HEK293 (cell line): ENCODE data around the gene RAP1GAP.

ENCODE experiments used
- KLF1 ChIP-seq: fragments of 450-650 bp; formaldehyde crosslinking; IDR thresholded peaks from 2 replicates; pipeline ENCODE4 v1.5.1; 2016; ENCODE audit warnings: missing biosample characterization, missing genetic modification characterization
- KLF16 ChIP-seq: fragments of 450-650 bp; formaldehyde crosslinking; IDR thresholded peaks from 2 replicates; pipeline ENCODE4 v1.5.1; 2017; ENCODE audit warnings: missing biosample characterization, missing genetic modification characterization
- KLF7 ChIP-seq: fragments of 450-650 bp; formaldehyde crosslinking; IDR thresholded peaks from 2 replicates; pipeline ENCODE4 v1.5.1; 2016; ENCODE audit warnings: missing biosample characterization, missing genetic modification characterization, borderline replicate concordance
- MEIS1 ChIP-seq: sonication (generic); formaldehyde crosslinking; IDR thresholded peaks from 2 replicates; pipeline ENCODE4 v1.8.1; 2022; ENCODE audit warnings: missing genetic modification reagents, mild to moderate bottlenecking, borderline replicate concordance
- OSR2 ChIP-seq: fragments of 450-650 bp; formaldehyde crosslinking; IDR thresholded peaks from 2 replicates; pipeline ENCODE4 v1.5.1; 2016; ENCODE audit warnings: missing biosample characterization, missing genetic modification characterization
- SCRT2 ChIP-seq: fragments of 450-650 bp; formaldehyde crosslinking; IDR thresholded peaks from 2 replicates; pipeline ENCODE4 v1.5.1; 2016; ENCODE audit warnings: missing biosample characterization, missing genetic modification characterization
- SETDB1 ChIP-seq: IDR thresholded peaks from one replicate; pipeline ENCODE4 v1.6.1; 2017; ENCODE audit warnings: mild to moderate bottlenecking, low read length, moderate library complexity, mixed read lengths; ENCODE audit not compliant: insufficient read length
- SP7 ChIP-seq: fragments of 450-650 bp; formaldehyde crosslinking; IDR thresholded peaks from 2 replicates; pipeline ENCODE4 v1.5.1; 2016; ENCODE audit warnings: missing biosample characterization, missing genetic modification characterization
- TRIM28 ChIP-seq: IDR thresholded peaks from 2 replicates; pipeline ENCODE4 v1.6.1; 2011; ENCODE audit warnings: low read length, control low read depth, borderline replicate concordance
- YY2 ChIP-seq: fragments of 450-650 bp; formaldehyde crosslinking; IDR thresholded peaks from 2 replicates; pipeline ENCODE4 v1.5.1; 2016; ENCODE audit warnings: missing biosample characterization, missing genetic modification characterization
- ZBTB8A ChIP-seq: fragments of 450-650 bp; formaldehyde crosslinking; IDR thresholded peaks from 2 replicates; pipeline ENCODE4 v1.5.1; 2016; ENCODE audit warnings: missing biosample characterization, missing genetic modification characterization
- ZNF2 ChIP-seq: fragments of 450-650 bp; formaldehyde crosslinking; IDR thresholded peaks from 2 replicates; pipeline ENCODE4 v1.5.1; 2016; ENCODE audit warnings: missing biosample characterization, missing genetic modification characterization
- ZNF223 ChIP-seq: fragments of 450-650 bp; formaldehyde crosslinking; IDR thresholded peaks from 2 replicates; pipeline ENCODE4 v1.5.1; 2016; ENCODE audit warnings: missing biosample characterization, missing genetic modification characterization
- ZNF37A ChIP-seq: fragments of 450-650 bp; IDR thresholded peaks from 2 replicates; pipeline ENCODE4 v1.5.1; 2018; ENCODE audit warnings: missing biosample characterization, missing genetic modification characterization
- ZNF433 ChIP-seq: fragments of 450-650 bp; formaldehyde crosslinking; IDR thresholded peaks from 2 replicates; pipeline ENCODE4 v1.5.1; 2016; ENCODE audit warnings: missing biosample characterization, missing genetic modification characterization, low read depth
- ZNF521 ChIP-seq: fragments of 450-650 bp; formaldehyde crosslinking; IDR thresholded peaks from 2 replicates; pipeline ENCODE4 v1.5.1; 2017; ENCODE audit warnings: missing biosample characterization, mild to moderate bottlenecking, missing genetic modification characterization
- ZNF571 ChIP-seq: fragments of 450-650 bp; formaldehyde crosslinking; IDR thresholded peaks from 2 replicates; pipeline ENCODE4 v1.5.0; 2017; ENCODE audit warnings: missing biosample characterization, missing genetic modification characterization
- ZNF623 ChIP-seq: fragments of 450-650 bp; formaldehyde crosslinking; IDR thresholded peaks from 2 replicates; pipeline ENCODE4 v1.5.1; 2016; ENCODE audit warnings: missing biosample characterization, missing genetic modification characterization
- ZNF629 ChIP-seq: fragments of 450-650 bp; formaldehyde crosslinking; IDR thresholded peaks from 2 replicates; pipeline ENCODE4 v1.5.1; 2017; ENCODE audit warnings: missing biosample characterization, missing genetic modification characterization
- ZNF664 ChIP-seq: fragments of 450-650 bp; formaldehyde crosslinking; IDR thresholded peaks from 2 replicates; pipeline ENCODE4 v1.5.1; 2016; ENCODE audit warnings: missing biosample characterization, missing genetic modification characterization
- ZNF670 ChIP-seq: fragments of 450-650 bp; formaldehyde crosslinking; IDR thresholded peaks from 2 replicates; pipeline ENCODE4 v1.5.1; 2016; ENCODE audit warnings: missing biosample characterization, missing genetic modification characterization, low read depth
- ZNF701 ChIP-seq: fragments of 450-650 bp; formaldehyde crosslinking; IDR thresholded peaks from 2 replicates; pipeline ENCODE4 v1.5.1; 2016; ENCODE audit warnings: missing biosample characterization, missing genetic modification characterization
- ZNF776 ChIP-seq: fragments of 450-650 bp; formaldehyde crosslinking; IDR thresholded peaks from 2 replicates; pipeline ENCODE4 v1.5.0; 2017; ENCODE audit warnings: missing biosample characterization, missing genetic modification characterization, borderline replicate concordance
- ZNF777 ChIP-seq: fragments of 450-650 bp; formaldehyde crosslinking; IDR thresholded peaks from 2 replicates; pipeline ENCODE4 v1.5.1; 2017; ENCODE audit warnings: missing biosample characterization, missing genetic modification characterization, borderline replicate concordance
- ZNF843 ChIP-seq: fragments of 450-650 bp; formaldehyde crosslinking; IDR thresholded peaks from 2 replicates; pipeline ENCODE4 v1.5.1; 2016; ENCODE audit warnings: missing biosample characterization, missing genetic modification characterization
- TF ChIP-seq, protein P1 (sequence below): fragments of 450-650 bp; formaldehyde crosslinking; IDR thresholded peaks from 2 replicates; pipeline ENCODE4 v1.5.1; 2016; ENCODE audit warnings: missing biosample characterization, missing genetic modification characterization
- TF ChIP-seq, protein P2 (sequence below): fragments of 450-650 bp; formaldehyde crosslinking; IDR thresholded peaks from 2 replicates; pipeline ENCODE4; 2016; ENCODE audit warnings: missing biosample characterization, missing genetic modification characterization
- TF ChIP-seq, protein P3 (sequence below): fragments of 450-650 bp; formaldehyde crosslinking; IDR thresholded peaks from 2 replicates; pipeline ENCODE4 v1.5.1; 2016; ENCODE audit warnings: missing biosample characterization, missing genetic modification characterization
- TF ChIP-seq, protein P4 (sequence below): fragments of 450-650 bp; formaldehyde crosslinking; IDR thresholded peaks from 2 replicates; pipeline ENCODE4 v1.5.1; 2016; ENCODE audit warnings: missing biosample characterization, missing genetic modification characterization, low read depth
- TF ChIP-seq, protein P5 (sequence below): fragments of 450-650 bp; formaldehyde crosslinking; IDR thresholded peaks from 2 replicates; pipeline ENCODE4 v1.5.1; 2016; ENCODE audit warnings: missing biosample characterization, missing genetic modification characterization
- TF ChIP-seq, protein P6 (sequence below): fragments of 450-650 bp; formaldehyde crosslinking; IDR thresholded peaks from 2 replicates; pipeline ENCODE4 v1.5.1; 2016; ENCODE audit warnings: missing biosample characterization, missing genetic modification characterization
- TF ChIP-seq, protein P7 (sequence below): fragments of 450-650 bp; formaldehyde crosslinking; IDR thresholded peaks from 2 replicates; pipeline ENCODE4 v1.5.1; 2016; ENCODE audit warnings: missing biosample characterization, missing genetic modification characterization

RAP1GAP gene

DNA sequence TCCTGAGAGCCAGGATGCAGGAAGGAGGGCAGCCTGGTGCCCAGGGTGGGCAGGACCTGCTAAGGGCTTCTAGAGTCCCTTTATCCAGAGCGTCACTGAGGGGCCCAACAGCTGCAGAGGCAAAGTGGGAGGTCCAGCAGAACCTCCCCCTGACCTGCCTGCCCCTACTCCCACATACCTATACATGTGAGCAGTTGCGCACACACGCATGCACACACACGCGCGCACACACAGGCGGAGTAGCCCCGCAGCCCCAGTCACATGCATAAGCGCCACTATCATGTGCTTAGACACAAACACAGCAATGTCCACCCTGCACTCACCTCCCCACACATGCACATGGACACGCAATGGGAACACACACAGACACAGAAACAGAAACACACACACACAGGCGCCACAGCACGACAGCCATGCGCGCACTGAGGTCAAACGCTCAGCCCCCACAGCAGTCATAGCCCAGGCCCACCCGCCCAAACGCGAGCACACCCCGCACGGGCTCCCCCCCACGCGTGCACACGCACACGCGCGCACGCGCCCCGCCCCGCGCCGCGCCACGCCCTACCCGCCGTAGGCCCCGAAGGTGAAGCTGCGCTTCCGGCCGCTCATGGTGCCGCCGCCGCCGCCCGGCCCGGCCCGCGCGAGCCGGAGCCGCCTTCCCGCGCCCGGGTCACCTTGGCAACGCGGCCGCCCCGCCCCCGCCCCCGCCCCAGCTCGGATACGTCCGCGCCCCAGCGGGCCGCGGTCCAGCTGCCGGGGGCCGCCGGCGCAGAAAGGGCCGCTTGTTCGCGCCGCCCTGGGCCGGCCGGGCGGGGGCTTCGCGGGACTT lies 17.7 kb downstream of the RAP1GAP start (continued):
- TF ChIP-seq, protein P1, sequence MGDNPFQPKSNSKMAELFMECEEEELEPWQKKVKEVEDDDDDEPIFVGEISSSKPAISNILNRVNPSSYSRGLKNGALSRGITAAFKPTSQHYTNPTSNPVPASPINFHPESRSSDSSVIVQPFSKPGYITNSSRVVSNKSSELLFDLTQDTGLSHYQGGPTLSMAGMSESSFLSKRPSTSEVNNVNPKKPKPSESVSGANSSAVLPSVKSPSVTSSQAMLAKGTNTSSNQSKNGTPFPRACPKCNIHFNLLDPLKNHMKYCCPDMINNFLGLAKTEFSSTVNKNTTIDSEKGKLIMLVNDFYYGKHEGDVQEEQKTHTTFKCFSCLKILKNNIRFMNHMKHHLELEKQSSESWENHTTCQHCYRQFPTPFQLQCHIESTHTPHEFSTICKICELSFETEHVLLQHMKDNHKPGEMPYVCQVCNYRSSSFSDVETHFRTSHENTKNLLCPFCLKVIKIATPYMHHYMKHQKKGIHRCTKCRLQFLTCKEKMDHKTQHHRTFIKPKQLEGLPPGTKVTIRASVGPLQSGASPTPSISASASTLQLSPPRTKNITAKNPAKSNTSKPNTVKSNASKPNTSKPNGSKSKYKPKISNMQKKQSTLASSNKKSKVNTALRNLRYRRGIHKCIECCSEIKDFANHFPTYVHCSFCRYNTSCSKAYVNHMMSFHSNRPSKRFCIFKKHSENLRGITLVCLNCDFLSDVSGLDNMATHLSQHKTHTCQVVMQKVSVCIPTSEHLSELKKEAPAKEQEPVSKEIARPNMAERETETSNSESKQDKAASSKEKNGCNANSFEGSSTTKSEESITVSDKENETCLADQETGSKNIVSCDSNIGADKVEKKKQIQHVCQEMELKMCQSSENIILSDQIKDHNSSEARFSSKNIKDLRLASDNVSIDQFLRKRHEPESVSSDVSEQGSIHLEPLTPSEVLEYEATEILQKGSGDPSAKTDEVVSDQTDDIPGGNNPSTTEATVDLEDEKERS: no peak
- TF ChIP-seq ZBTB8A (no peak), ZNF433 (tag by site-specific recombination) (no peak), ZNF571 (tag by site-specific recombination) (no peak), ZNF223 (no peak), SCRT2 (tag by site-specific recombination) (no peak), ZNF776 (tag by site-specific recombination) (no peak), ZNF2 (tag by site-specific recombination) (peak; percentile 76; the same call in 1 of the 2 replicates), ZNF623 (tag by site-specific recombination) (no peak), KLF16 (tag by site-specific recombination) (no peak), KLF1 (peak; percentile 63), MEIS1 (CRISPR knock-in tag) (no peak), YY2 (tag by site-specific recombination) (peak; percentile 49; the same call in 1 of the 2 replicates), SP7 (tag by site-specific recombination) (peak; percentile 66; the same call in 1 of the 2 replicates), ZNF777 (tag by site-specific recombination) (no peak), ZNF670 (no peak), OSR2 (tag by site-specific recombination) (no peak), ZNF629 (tag by site-specific recombination) (no peak), ZNF37A (tag by site-specific recombination) (no peak), ZNF664 (no peak), ZNF701 (tag by site-specific recombination) (no peak), TRIM28 (no peak), ZNF521 (tag by site-specific recombination) (no peak), ZNF843 (tag by site-specific recombination) (0 out of 2 replicates have a peak, but pooled peaks have one; percentile 38), SETDB1 (no peak), KLF7 (tag by site-specific recombination) (no peak)
- TF ChIP-seq, protein P2, sequence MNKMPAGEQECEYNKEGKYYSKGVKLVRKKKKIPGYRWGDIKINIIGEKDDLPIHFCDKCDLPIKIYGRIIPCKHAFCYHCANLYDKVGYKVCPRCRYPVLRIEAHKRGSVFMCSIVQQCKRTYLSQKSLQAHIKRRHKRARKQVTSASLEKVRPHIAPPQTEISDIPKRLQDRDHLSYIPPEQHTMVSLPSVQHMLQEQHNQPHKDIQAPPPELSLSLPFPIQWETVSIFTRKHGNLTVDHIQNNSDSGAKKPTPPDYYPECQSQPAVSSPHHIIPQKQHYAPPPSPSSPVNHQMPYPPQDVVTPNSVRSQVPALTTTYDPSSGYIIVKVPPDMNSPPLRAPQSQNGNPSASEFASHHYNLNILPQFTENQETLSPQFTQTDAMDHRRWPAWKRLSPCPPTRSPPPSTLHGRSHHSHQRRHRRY (tag by site-specific recombination): no peak
- TF ChIP-seq, protein P3, sequence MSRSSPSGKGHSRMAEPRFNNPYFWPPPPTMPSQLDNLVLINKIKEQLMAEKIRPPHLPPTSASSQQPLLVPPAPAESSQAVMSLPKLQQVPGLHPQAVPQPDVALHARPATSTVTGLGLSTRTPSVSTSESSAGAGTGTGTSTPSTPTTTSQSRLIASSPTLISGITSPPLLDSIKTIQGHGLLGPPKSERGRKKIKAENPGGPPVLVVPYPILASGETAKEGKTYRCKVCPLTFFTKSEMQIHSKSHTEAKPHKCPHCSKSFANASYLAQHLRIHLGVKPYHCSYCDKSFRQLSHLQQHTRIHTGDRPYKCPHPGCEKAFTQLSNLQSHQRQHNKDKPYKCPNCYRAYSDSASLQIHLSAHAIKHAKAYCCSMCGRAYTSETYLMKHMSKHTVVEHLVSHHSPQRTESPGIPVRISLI (tag by site-specific recombination): no peak
- TF ChIP-seq, protein P4, sequence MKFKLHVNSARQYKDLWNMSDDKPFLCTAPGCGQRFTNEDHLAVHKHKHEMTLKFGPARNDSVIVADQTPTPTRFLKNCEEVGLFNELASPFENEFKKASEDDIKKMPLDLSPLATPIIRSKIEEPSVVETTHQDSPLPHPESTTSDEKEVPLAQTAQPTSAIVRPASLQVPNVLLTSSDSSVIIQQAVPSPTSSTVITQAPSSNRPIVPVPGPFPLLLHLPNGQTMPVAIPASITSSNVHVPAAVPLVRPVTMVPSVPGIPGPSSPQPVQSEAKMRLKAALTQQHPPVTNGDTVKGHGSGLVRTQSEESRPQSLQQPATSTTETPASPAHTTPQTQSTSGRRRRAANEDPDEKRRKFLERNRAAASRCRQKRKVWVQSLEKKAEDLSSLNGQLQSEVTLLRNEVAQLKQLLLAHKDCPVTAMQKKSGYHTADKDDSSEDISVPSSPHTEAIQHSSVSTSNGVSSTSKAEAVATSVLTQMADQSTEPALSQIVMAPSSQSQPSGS (tag by site-specific recombination): no peak
- TF ChIP-seq, protein P5, sequence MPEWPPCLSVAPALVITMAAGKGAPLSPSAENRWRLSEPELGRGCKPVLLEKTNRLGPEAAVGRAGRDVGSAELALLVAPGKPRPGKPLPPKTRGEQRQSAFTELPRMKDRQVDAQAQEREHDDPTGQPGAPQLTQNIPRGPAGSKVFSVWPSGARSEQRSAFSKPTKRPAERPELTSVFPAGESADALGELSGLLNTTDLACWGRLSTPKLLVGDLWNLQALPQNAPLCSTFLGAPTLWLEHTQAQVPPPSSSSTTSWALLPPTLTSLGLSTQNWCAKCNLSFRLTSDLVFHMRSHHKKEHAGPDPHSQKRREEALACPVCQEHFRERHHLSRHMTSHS (tag by site-specific recombination): no peak
- TF ChIP-seq, protein P6, sequence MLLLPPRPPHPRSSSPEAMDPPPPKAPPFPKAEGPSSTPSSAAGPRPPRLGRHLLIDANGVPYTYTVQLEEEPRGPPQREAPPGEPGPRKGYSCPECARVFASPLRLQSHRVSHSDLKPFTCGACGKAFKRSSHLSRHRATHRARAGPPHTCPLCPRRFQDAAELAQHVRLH (tag by site-specific recombination): no peak
- TF ChIP-seq, protein P7, sequence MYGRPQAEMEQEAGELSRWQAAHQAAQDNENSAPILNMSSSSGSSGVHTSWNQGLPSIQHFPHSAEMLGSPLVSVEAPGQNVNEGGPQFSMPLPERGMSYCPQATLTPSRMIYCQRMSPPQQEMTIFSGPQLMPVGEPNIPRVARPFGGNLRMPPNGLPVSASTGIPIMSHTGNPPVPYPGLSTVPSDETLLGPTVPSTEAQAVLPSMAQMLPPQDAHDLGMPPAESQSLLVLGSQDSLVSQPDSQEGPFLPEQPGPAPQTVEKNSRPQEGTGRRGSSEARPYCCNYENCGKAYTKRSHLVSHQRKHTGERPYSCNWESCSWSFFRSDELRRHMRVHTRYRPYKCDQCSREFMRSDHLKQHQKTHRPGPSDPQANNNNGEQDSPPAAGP (tag by site-specific recombination): peak; percentile 40; the same call in 1 of the 2 replicates
